ENCODE measurements around the gene LYZL2. TPM values are rescaled to one million over a fixed set of nuclear protein-coding genes. Genes with fewer than 3 reads are reported as not detected.
"Not testable (repeated sequence)": the region's sequence is repeated elsewhere in the genome, so short reads cannot be mapped to it uniquely, and the experiment has no call there.

The LYZL2 gene
- polyA plus RNA-seq, 1 donor: not detected

- H3K4me1 ChIP-seq (ENCODE audit: control insufficient read depth, insufficient read depth, low read length): no peaks in the 10 kb centered on the region
- WGBS (ENCODE audit: insufficient coverage, low lambda C conversion rate): 40% methylated on average over 2 of the region's 6 CpGs
- no peak overlapping the region for H3K27ac ChIP-seq (ENCODE audit: low read length)
- no peaks in the 10 kb centered on the region for H3K27me3 ChIP-seq (ENCODE audit: control insufficient read depth, insufficient read depth, low read length)
- no peak overlapping the region for H3K4me3 ChIP-seq (ENCODE audit: low read length)
- no peaks in the 10 kb centered on the region for H3K36me3 ChIP-seq (ENCODE audit: control insufficient read depth, insufficient read depth, low read length)
- peak in 1 of 2 donors; percentile 29 for DNase-seq
- no peaks in the 10 kb centered on the region for H3K9me3 ChIP-seq (ENCODE audit: control insufficient read depth, low read depth, low read length)
Measured at GRCh38 chr10:30639946-30640786, 10.6 kb upstream of the LYZL2 start.

DNA sequence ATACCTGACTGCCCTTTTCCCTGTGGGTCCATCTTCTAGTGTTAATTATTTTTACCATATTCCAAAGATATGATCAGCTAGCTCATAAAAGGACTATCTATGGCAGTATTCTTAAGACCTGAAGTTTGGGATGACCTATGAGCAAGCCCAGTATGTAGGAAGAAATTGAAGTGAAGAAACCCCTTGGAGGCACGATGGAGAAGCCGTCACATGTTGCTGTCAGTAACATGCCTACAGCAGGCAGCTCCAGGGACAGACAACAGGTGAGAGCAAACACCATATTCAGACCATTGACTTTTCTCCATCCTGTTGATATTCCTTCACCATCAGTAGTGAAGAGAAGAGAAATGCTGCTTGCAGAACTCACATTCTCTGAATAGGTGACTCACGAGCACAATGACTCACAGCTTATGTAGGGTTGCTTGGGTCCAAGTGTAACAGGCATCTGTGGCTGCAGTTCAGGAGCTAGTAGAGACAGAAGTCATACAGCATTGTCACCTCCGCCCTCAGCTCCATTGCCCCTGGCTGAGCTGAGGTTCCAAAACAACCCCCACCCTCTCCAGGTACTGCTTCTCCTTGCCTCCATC, 8.4 kb upstream of the LYZL2 start:
- H3K9me3 ChIP-seq (ENCODE audit: control insufficient read depth, low read depth, low read length): no peaks in the 10 kb centered on the region
- H3K36me3 ChIP-seq (ENCODE audit: control insufficient read depth, insufficient read depth, low read length): no peaks in the 10 kb centered on the region
- no peaks in the 10 kb centered on the region for H3K27me3 ChIP-seq (ENCODE audit: control insufficient read depth, insufficient read depth, low read length)
- H3K4me3 ChIP-seq (ENCODE audit: low read length): no peak overlapping the region
- H3K27ac ChIP-seq (ENCODE audit: low read length): no peak overlapping the region
- no CpG with 5 or more reads among the region's 4 CpGs for WGBS (ENCODE audit: insufficient coverage, low lambda C conversion rate)
- no peak for DNase-seq
- no peaks in the 10 kb centered on the region for H3K4me1 ChIP-seq (ENCODE audit: control insufficient read depth, insufficient read depth, low read length)

- Histone ChIP-seq H3K27ac (ENCODE audit: low read length) (no peak overlapping the region), H3K4me1 (ENCODE audit: control insufficient read depth, insufficient read depth, low read length) (no peaks in the 10 kb centered on the region), H3K4me3 (ENCODE audit: low read length) (no peak overlapping the region), H3K27me3 (ENCODE audit: control insufficient read depth, insufficient read depth, low read length) (no peaks in the 10 kb centered on the region), H3K36me3 (ENCODE audit: control insufficient read depth, insufficient read depth, low read length) (no peaks in the 10 kb centered on the region), H3K9me3 (ENCODE audit: control insufficient read depth, low read depth, low read length) (no peaks in the 10 kb centered on the region)
- DNase-seq: no peak
- WGBS (ENCODE audit: insufficient coverage, low lambda C conversion rate): 100% methylated on average over 2 of the region's 4 CpGs
Measured at GRCh38 chr10:30631188-30631587, 1.6 kb upstream of the LYZL2 start.

DNA sequence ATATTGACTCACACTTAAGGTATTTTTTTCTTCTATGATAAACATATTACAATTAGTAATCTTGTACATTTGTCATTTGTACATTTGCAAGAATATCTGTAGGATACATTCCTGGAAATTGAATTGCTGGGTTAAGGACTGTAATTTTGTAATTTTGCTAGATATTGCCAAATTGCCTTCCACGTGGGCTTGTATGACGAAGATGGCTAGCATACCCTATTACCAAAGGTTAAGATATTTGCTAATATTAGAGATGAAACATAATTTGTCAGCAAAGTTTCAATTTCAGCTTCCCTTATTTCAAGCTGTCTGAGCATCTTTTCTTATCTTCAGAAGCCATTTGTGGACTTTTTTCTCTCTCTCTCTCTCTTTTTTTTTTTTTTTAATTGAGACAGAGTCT, 1.0 kb upstream of the LYZL2 start:
- H3K9me3 ChIP-seq (ENCODE audit: control insufficient read depth, low read depth, low read length): no peaks in the 10 kb centered on the region
- no peak for DNase-seq
- no peak overlapping the region for H3K4me3 ChIP-seq (ENCODE audit: low read length)
- no peak overlapping the region for H3K27ac ChIP-seq (ENCODE audit: low read length)
- no peaks in the 10 kb centered on the region for H3K27me3 ChIP-seq (ENCODE audit: control insufficient read depth, insufficient read depth, low read length)
- WGBS (ENCODE audit: insufficient coverage, low lambda C conversion rate): 100% methylated on average over 1 of the region's 2 CpGs
- no peaks in the 10 kb centered on the region for H3K4me1 ChIP-seq (ENCODE audit: control insufficient read depth, insufficient read depth, low read length)
- H3K36me3 ChIP-seq (ENCODE audit: control insufficient read depth, insufficient read depth, low read length): no peaks in the 10 kb centered on the region

- WGBS (ENCODE audit: insufficient coverage, low lambda C conversion rate): no CpG with 5 or more reads among the region's 7 CpGs
- not testable (repeated sequence) for H3K27me3 ChIP-seq (ENCODE audit: control insufficient read depth, insufficient read depth, low read length); H3K36me3 ChIP-seq (ENCODE audit: control insufficient read depth, insufficient read depth, low read length); H3K9me3 ChIP-seq (ENCODE audit: control insufficient read depth, low read depth, low read length); H3K4me3 ChIP-seq (ENCODE audit: low read length); H3K4me1 ChIP-seq (ENCODE audit: control insufficient read depth, insufficient read depth, low read length); H3K27ac ChIP-seq (ENCODE audit: low read length); DNase-seq
Measured at GRCh38 chr10:30628576-30628975, 977 bp downstream of the LYZL2 start.

- WGBS (ENCODE audit: insufficient coverage, low lambda C conversion rate): no CpG with 5 or more reads among the region's 11 CpGs
- H3K9me3 ChIP-seq (ENCODE audit: control insufficient read depth, low read depth, low read length); DNase-seq; H3K27me3 ChIP-seq (ENCODE audit: control insufficient read depth, insufficient read depth, low read length); H3K4me3 ChIP-seq (ENCODE audit: low read length); H3K27ac ChIP-seq (ENCODE audit: low read length); H3K4me1 ChIP-seq (ENCODE audit: control insufficient read depth, insufficient read depth, low read length); H3K36me3 ChIP-seq (ENCODE audit: control insufficient read depth, insufficient read depth, low read length): not testable (repeated sequence)
Measured at GRCh38 chr10:30626837-30627236, 2.7 kb downstream of the LYZL2 start.

- H3K9me3 ChIP-seq (ENCODE audit: control insufficient read depth, low read depth, low read length); DNase-seq; H3K27ac ChIP-seq (ENCODE audit: low read length); H3K4me1 ChIP-seq (ENCODE audit: control insufficient read depth, insufficient read depth, low read length); H3K36me3 ChIP-seq (ENCODE audit: control insufficient read depth, insufficient read depth, low read length); H3K27me3 ChIP-seq (ENCODE audit: control insufficient read depth, insufficient read depth, low read length); H3K4me3 ChIP-seq (ENCODE audit: low read length): not testable (repeated sequence)
- WGBS (ENCODE audit: insufficient coverage, low lambda C conversion rate): no CpG with 5 or more reads among the region's 7 CpGs
Measured at GRCh38 chr10:30626196-30626595, 3.4 kb downstream of the LYZL2 start.

GRCh38 chr10:30625080-30625479, 4.5 kb downstream of the LYZL2 start:
- H3K36me3 ChIP-seq (ENCODE audit: control insufficient read depth, insufficient read depth, low read length): no peaks in the 10 kb centered on the region
- H3K27me3 ChIP-seq (ENCODE audit: control insufficient read depth, insufficient read depth, low read length): no peaks in the 10 kb centered on the region
- no peak for DNase-seq
- no peaks in the 10 kb centered on the region for H3K4me1 ChIP-seq (ENCODE audit: control insufficient read depth, insufficient read depth, low read length)
- WGBS (ENCODE audit: insufficient coverage, low lambda C conversion rate): 75% methylated on average over 1 of the region's 3 CpGs
- no peaks in the 10 kb centered on the region for H3K9me3 ChIP-seq (ENCODE audit: control insufficient read depth, low read depth, low read length)
- no peak overlapping the region for H3K27ac ChIP-seq (ENCODE audit: low read length)
- H3K4me3 ChIP-seq (ENCODE audit: low read length): no peak overlapping the region

- H3K36me3 ChIP-seq (ENCODE audit: control insufficient read depth, insufficient read depth, low read length): no peaks in the 10 kb centered on the region
- no peak overlapping the region for H3K27ac ChIP-seq (ENCODE audit: low read length)
- no peaks in the 10 kb centered on the region for H3K27me3 ChIP-seq (ENCODE audit: control insufficient read depth, insufficient read depth, low read length)
- H3K9me3 ChIP-seq (ENCODE audit: control insufficient read depth, low read depth, low read length): no peaks in the 10 kb centered on the region
- no peak overlapping the region for H3K4me3 ChIP-seq (ENCODE audit: low read length)
- no peaks in the 10 kb centered on the region for H3K4me1 ChIP-seq (ENCODE audit: control insufficient read depth, insufficient read depth, low read length)
- WGBS (ENCODE audit: insufficient coverage, low lambda C conversion rate): 100% methylated on average over 1 of the region's 5 CpGs
- DNase-seq: no peak
Measured at GRCh38 chr10:30619966-30620365, 9.6 kb downstream of the LYZL2 start.

DNA sequence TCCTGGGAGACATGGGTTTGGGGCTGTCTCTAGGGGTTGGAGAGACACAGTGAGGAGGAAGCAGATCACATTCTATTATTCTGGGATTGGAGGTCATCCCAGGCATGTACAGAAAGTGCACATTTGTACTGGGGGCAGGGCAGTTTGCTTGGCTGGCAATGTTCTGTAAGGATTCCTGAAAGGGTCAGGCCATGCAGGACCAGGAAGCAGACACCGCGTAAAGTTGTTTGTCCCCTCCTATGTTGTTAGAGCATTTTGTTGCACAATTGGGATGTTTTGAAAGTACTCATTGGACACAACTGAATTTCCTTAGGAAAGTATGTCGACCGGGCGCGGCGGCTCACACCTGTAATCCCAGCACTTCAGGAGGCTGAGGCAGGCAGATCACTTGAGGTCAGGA, 12.5 kb downstream of the LYZL2 start:
- no peaks in the 10 kb centered on the region for H3K9me3 ChIP-seq (ENCODE audit: control insufficient read depth, low read depth, low read length)
- no peak overlapping the region for H3K4me3 ChIP-seq (ENCODE audit: low read length)
- no CpG with 5 or more reads among the region's 7 CpGs for WGBS (ENCODE audit: insufficient coverage, low lambda C conversion rate)
- H3K4me1 ChIP-seq (ENCODE audit: control insufficient read depth, insufficient read depth, low read length): no peaks in the 10 kb centered on the region
- no peak for DNase-seq
- no peak overlapping the region for H3K27ac ChIP-seq (ENCODE audit: low read length)
- H3K27me3 ChIP-seq (ENCODE audit: control insufficient read depth, insufficient read depth, low read length): no peaks in the 10 kb centered on the region
- no peaks in the 10 kb centered on the region for H3K36me3 ChIP-seq (ENCODE audit: control insufficient read depth, insufficient read depth, low read length)

- H3K36me3 ChIP-seq (ENCODE audit: control insufficient read depth, insufficient read depth, low read length): not testable (repeated sequence)
Measured at GRCh38 chr10:30611041-30611440, 18.5 kb downstream of the LYZL2 start.

More at GRCh38 chr10:30611041-30611440, 18.5 kb downstream of the LYZL2 start:
- not testable (repeated sequence) for H3K4me3 ChIP-seq (ENCODE audit: low read length); H3K9me3 ChIP-seq (ENCODE audit: control insufficient read depth, low read depth, low read length); H3K27me3 ChIP-seq (ENCODE audit: control insufficient read depth, insufficient read depth, low read length); DNase-seq; H3K27ac ChIP-seq (ENCODE audit: low read length); H3K4me1 ChIP-seq (ENCODE audit: control insufficient read depth, insufficient read depth, low read length)
- 67% methylated on average over 3 of the region's 8 CpGs for WGBS (ENCODE audit: insufficient coverage, low lambda C conversion rate)
